Fibroblast of skin of scalp (primary cell): Measurements from ENCODE around the gene CSRNP2.

Experiments
- DNase-seq: peaks from one replicate; pipeline ENCODE4 v3.0.0-alpha.2; 2013

Gene CSRNP2

GRCh38 chr12:51077930-51078329 is 5.5 kb downstream of the CSRNP2 start:
- DNase-seq, result peak; percentile 28

GRCh38 chr12:51076236-51076930 is 7.0 kb downstream of the CSRNP2 start:
- no peak for DNase-seq

- DNase-seq, result no peak
These were observed 8.0 kb downstream of the CSRNP2 start for GRCh38 chr12:51075390-51075789.

- no peak for DNase-seq
These were observed 11.7 kb downstream of the CSRNP2 start for GRCh38 chr12:51071663-51072062.

DNA sequence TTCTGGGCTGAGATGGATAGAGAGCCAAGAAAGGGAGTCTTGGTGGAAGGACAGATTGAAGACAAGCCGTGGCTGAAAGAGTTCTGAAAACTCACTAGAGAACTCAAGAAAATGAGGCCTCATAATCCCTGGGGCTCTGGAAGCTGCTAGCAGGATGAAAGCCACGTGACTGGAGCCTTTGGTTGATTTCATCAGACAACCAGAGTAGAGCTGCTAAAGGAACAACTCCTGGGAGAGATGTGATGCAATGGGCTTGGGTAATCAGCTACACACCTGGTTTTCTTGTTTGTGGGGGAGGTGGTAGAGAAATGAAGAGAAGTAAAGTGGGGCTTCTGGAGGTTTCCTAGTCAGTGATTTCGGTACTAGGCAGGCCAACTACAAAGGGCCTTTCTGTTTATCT is 13.4 kb downstream of the CSRNP2 start:
- DNase-seq, result peak; percentile 26

DNA sequence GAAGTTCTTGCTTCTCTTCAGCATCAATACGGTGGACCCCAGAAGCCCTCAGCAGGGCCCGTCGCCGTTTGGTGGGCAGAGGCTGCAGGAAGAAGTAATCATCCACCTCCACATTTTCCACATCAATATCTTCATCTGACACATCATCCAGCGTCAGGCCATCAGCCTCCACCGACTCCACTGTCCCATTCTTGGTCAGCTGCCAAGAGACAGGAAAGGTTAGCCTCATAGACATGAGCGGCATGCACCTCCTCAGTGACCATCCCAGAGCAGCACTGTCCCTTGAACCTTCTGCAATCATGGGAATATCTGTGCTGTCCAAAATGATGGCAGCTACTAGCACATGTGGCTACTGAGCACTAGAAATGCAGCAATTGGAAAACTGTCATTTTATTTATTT is 15.6 kb downstream of the CSRNP2 start:
- no peak for DNase-seq

DNA sequence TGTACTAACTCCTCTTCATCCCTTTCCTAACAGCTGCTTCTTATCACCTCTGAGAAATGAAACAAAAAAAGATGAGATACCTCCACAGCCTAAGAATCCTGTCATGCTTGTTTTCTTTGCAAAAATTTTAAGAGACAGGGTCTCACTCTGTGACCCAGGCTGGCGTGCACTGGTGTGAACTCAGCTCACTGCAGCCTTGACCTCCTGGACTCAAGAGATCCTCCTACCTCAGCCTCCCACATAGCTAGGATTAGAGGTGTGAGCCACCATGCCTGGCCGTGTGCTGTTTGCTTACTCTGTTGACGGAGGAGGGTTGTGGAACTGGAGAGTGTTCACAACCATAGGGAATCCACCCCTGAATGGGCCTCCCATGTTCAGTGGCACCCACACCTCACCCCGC is 16.2 kb downstream of the CSRNP2 start:
- DNase-seq, result no peak

GRCh38 chr12:51065530-51065929 is 17.9 kb downstream of the CSRNP2 start:
- DNase-seq, result no peak

- DNase-seq, result no peak
These were observed 20.6 kb downstream of the CSRNP2 start for GRCh38 chr12:51062631-51063397.

DNA sequence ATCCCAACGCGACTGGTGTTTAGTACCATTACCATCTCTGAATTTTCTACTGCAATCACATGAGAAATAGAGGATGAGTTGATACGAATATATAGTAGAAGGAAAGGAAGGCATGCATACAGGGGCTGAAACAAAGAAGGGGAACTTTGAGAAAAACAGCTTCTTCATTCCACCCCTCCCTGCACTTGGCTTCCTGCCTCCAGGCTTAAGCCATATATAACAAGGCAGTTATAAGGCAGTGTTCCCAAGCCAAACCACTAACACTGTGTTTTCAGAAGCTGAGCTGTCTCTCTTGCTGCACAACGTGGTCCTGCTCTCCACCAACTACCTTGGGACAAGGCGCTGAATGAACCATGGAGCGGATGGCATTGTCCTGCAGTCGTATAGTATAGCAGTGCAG is 24.3 kb downstream of the CSRNP2 start:
- no peak for DNase-seq

GRCh38 chr12:51056242-51056641 is 27.2 kb downstream of the CSRNP2 start:
- no peak for DNase-seq

- no peak for DNase-seq
These were observed 28.3 kb downstream of the CSRNP2 start for GRCh38 chr12:51055060-51055459.

DNA sequence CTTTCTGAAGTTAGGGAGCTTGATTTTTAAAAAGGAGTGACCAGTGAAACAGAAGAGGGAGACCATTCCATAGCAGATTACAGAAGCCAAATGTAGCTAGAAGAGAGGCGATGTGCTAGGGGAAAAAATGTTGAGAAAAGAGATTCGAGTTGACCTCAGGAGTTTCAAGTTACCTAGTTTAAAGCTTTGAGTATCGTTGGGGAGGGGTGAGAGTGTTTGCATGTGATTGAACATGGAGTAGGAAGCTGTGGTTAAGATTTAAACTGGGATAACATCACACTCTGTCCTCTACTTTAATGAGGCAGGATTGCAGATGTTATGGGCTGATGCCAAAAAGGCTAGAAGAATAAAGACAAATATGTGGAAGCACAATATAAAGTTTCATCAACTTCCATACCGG is 31.6 kb downstream of the CSRNP2 start:
- no peak for DNase-seq

- DNase-seq, result no peak
These were observed 33.9 kb downstream of the CSRNP2 start for GRCh38 chr12:51049525-51049924.

DNA sequence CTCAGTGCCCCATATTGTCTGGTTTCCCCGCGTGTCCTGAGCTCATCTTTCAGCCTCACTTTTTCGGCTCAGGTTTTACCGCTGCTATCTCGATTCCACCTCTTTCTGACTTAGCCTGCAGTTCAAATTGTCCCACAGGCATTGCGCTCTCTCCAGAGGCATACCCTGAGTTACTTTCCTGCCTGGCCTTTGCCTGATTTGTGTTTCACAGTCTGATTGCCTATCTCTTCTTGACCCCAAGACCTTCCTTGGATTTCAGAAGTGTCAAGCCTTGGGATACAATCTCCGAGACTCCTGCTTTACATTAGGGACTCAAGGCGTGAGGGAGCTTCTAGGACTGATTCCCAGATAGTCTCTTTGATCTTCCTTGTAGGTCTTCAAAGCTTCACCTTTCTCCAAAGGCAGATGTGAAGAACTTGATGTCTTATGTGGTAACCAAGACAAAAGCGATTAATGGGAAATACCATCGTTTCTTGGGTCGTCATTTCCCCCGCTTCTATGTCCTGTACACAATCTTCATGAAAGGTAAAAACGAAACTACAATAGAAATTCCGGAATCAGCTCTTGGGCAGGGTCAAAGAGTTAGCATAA is 34.6 kb downstream of the CSRNP2 start:
- DNase-seq, result no peak

DNA sequence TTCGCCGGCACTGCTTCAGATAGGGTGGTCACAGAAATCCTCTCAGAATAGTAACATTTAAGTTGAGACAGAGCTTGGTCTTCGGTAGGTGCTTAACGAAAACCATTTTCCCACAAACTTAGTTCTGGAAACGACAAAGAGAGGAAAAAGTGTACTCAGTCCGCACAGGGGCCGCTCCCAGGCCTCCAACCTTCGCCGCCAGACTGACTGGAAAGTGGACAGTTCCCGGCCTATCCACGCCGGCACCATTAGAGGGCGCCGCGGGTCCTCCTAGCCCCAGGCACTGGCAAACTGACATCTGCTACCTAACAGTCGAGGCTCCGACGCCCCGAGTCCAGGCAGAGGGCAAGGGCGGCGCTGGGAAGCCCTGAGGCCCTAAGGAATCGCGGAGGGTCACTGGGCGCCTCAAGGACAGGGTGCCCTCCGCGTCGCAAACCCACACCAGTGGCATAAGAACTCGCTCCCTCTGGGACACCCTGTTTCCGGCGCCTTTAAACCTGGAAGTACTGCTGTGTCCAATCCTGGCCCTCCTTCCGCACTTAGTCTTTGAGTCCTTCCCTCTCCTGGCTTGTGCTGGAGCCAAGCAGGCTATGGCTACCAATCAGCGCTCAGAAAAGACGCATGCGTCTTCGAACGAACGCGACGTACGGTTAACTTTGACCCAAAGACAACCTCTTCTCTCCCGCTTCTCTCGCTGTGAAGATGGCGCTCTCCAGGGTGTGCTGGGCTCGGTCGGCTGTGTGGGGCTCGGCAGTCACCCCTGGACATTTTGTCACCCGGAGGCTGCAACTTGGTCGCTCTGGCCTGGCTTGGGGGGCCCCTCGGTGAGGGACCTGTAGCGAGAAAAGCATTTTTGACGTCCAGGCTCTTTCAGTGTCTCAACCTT is 35.5 kb downstream of the CSRNP2 start, which contains the start of gene LETMD1:
TSS of gene LETMD1 (plus strand) at position 673 of the 886 bp plus-strand sequence. CDS start at position 703, 30 bp downstream.
- peak; percentile 98 for DNase-seq

GRCh38 chr12:51036279-51036678 is 47.1 kb downstream of the CSRNP2 start:
- no peak for DNase-seq

DNA sequence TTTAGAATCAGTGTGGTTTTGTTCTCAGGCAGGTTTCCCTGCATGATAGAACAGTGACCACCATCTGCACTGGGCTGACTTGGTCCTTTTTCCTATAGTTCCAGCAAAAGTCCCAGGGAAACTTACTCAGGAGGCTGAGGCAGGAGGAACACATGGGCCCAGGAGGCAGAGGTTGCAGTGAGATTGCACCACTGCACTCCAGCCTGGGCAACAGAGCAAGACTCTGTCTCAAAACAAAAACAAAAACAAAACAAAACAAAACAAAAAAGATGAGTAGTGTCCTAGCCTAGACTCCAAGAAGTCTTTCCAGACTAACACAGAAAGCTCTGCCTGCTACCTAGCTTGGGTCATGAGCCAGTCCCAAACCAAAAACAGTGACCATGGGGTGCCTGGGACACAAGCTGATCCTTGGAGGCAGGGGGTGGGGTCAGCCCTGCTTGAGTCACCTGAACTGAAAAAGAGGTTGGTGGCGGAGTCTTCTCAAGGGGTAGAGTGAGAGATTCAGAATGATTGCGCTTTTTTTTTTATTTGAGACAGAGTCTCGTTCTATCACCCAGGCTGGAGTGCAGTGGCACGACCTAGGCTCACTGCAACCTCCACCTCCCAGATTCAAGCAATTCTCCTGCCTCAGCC is 49.8 kb downstream of the CSRNP2 start:
- no peak for DNase-seq

- no peak for DNase-seq
These were observed 50.3 kb downstream of the CSRNP2 start for GRCh38 chr12:51033048-51033447.

DNA sequence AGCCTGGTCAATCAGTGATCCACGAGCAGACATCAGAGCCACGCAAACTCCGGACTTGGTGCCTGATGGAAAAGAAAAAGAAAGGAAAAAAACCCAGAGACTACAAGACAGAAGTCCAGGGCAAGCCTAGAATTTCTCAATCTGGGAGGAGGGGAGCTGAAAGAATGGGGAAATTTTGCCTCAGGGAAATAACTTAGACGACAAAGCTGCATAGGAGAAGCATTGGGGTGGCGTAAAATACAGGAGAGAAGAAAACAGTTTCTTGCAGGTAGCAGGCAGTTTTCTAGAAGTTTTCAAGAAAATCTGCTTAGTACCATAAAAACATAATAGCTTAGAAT is 54.6 kb downstream of the CSRNP2 start:
- no peak for DNase-seq

DNA sequence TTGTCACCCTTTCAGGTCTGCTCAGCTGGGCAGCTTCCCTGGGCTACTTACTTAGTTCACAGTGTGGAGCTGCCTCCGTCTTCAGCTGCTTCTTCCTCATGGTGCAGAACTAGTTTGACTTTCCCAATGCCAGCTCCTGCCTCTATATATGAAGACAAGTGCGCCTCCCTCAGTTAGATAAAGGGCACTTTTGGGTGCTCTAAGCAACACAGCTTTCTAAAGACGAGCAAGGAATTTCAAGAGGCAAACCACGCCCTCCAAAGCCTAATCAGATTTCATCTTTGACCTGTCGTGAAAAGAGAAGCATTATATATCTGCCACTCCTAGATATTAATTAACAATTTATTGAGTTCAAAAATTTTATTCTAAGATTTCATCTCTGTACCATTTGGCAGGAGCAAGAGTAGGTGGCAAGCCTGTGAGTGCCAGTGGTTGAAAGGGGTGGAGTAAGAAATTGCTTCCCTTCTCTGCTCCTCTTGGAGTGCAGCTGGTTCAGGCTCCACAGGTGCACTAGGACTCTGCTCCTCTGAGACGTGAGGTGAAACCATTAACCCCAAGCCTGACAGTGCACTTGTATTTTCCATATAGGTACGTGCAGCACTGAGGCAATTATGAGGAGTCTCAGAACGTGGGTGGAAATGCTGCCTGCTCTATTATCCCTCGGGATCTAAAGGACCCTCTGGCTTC is 55.1 kb downstream of the CSRNP2 start:
- peak; percentile 53 for DNase-seq

DNA sequence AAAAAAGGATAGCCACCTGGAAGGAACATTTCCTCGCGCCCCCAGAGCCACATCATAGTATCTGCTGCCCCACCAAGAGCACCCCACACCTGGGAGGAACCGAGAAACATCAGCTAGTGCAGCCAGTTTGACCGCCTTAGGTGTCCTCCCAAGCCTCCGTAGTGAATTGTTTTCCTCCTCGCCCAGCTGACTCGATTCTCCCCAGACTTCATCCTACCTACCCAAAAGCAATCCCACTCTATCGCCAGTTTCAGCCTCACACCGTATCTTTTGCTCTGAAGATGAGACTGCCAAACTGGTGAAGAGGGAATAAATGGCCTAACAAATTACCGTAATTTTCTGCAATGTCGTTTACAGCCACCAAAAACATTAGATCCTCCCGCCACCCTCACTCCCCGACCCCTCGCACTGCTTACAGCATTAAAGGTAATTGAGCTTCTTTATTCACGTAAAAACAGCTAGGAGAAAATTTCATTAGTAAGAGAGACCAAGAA is 56.0 kb downstream of the CSRNP2 start:
- DNase-seq, result no peak
